Measurements from ENCODE around the gene LGSN.
"Not testable (repeated sequence)": the region's sequence is repeated elsewhere in the genome, so short reads cannot be mapped to it uniquely, and the experiment has no call there.

Gene LGSN

DNA sequence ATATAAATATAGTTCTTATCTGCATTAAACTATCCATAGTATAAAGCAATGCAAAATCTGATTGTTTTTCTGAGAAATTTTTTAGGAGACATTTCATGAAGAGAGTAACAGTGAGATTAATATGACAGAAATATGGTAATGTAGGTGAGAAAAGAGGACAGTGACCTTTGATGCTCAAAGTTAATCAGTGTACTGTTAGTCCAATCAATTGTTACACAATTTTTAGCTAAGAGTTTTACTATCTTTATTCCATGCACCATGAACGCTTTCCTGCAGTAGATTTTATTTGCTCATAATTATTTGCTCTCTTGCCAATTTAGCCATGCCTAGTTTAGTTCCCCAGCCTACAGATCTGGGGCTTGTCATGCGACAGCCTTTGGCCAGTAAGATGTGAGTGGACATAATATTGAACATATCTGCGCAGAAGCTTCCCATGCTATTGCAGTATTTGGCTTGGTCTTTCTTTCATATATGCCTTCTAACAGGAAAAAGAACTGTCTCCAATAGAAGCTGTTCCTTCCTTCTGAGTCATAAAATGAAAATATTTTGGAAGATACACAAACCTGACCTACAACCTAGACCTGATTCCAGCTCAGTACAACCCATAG lies 69.8 kb downstream of the LGSN start:
- Histone ChIP-seq H3K9me3 (ENCODE audit: control insufficient read depth, low read length) (no peaks in the 10 kb centered on the region), H3K27ac (ENCODE audit: insufficient read depth, low read depth, low read length, poor library complexity, severe bottlenecking) (no peak overlapping the region), H3K4me1 (ENCODE audit: control insufficient read depth, insufficient read depth, low read length) (no peaks in the 10 kb centered on the region), H3K27me3 (ENCODE audit: control insufficient read depth, insufficient read depth, low read length, poor library complexity, severe bottlenecking) (no peaks in the 10 kb centered on the region), H3K4me3 (ENCODE audit: insufficient read depth, low read depth, low read length) (no peak overlapping the region), H3K36me3 (ENCODE audit: control insufficient read depth, insufficient read depth, low read length) (no peaks in the 10 kb centered on the region)
- 92 to 95% methylated on average over 2 to 3 of the region's 3 CpGs for WGBS, 2 experiments

DNA sequence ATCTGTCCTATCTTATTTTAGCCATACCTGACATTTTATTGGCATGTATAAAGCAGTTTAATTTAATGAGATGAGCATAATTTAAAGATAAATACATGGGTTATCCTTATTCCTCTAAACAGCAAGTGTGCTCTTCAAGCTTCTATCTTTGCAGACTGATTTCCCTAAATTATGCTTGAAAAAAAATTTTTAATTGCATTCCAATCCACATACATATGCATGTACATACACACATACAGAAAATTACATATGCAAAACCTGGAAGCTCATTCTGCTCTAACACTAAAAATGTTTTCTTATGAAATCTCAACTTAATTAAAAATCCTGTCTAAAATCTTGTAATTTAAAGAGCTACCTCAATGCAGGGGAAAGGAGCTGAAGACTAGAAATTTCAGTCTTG lies 73.2 kb downstream of the LGSN start:
- H3K9me3 ChIP-seq (ENCODE audit: control insufficient read depth, low read length): no peaks in the 10 kb centered on the region
- H3K4me3 ChIP-seq (ENCODE audit: insufficient read depth, low read depth, low read length): no peak overlapping the region
- no peaks in the 10 kb centered on the region for H3K4me1 ChIP-seq (ENCODE audit: control insufficient read depth, insufficient read depth, low read length)
- H3K27me3 ChIP-seq (ENCODE audit: control insufficient read depth, insufficient read depth, low read length, poor library complexity, severe bottlenecking): no peaks in the 10 kb centered on the region
- H3K27ac ChIP-seq (ENCODE audit: insufficient read depth, low read depth, low read length, poor library complexity, severe bottlenecking): no peak overlapping the region
- no peaks in the 10 kb centered on the region for H3K36me3 ChIP-seq (ENCODE audit: control insufficient read depth, insufficient read depth, low read length)

DNA sequence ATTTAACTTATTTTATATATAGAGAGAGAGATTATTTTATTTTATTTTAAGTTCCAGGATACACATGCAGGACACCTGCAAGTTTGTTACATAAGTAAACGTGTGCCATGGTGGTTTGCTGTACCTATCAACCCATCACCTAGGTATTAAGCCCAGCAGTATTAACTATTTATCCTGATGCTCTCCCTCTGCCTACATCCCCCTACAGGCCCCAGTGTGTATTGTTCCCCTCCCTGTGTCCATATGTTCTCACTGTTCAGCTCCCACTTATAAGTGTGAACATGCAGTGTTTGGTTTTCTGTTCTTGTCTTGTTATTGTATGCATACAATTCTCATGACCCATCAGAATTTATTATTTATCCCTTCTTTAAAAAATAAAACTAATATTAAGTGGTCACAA lies 73.9 kb downstream of the LGSN start:
- Histone ChIP-seq H3K4me1 (ENCODE audit: control insufficient read depth, insufficient read depth, low read length) (no peaks in the 10 kb centered on the region), H3K9me3 (ENCODE audit: control insufficient read depth, low read length) (no peaks in the 10 kb centered on the region), H3K27ac (ENCODE audit: insufficient read depth, low read depth, low read length, poor library complexity, severe bottlenecking) (no peak overlapping the region), H3K27me3 (ENCODE audit: control insufficient read depth, insufficient read depth, low read length, poor library complexity, severe bottlenecking) (no peaks in the 10 kb centered on the region), H3K4me3 (ENCODE audit: insufficient read depth, low read depth, low read length) (no peak overlapping the region), H3K36me3 (ENCODE audit: control insufficient read depth, insufficient read depth, low read length) (no peaks in the 10 kb centered on the region)
- WGBS, 2 experiments: 90 to 91% methylated on average over 1 of the region's 1 CpG

DNA sequence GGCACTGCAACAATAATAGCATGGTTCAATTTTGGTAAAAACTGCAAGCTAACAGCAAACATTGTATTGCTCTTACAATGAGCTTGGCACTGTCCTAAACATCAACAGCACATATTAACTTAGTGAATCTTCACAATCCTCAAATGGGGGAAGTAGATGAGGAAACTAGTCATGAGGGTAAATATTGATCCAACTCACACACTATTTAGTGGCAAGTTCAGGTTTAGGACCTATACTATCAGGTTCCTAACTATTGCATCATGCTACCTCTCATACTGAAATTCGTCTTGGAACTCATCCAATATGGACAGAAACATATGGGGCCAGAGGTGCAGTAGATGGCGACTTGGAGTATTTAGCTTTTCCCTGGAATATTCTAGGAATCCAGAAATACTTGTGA lies 74.4 kb downstream of the LGSN start:
- 91 to 93% methylated on average over 2 of the region's 2 CpGs for WGBS, 2 experiments
- Histone ChIP-seq H3K9me3 (ENCODE audit: control insufficient read depth, low read length) (no peaks in the 10 kb centered on the region), H3K27ac (ENCODE audit: insufficient read depth, low read depth, low read length, poor library complexity, severe bottlenecking) (no peak overlapping the region), H3K4me3 (ENCODE audit: insufficient read depth, low read depth, low read length) (no peak overlapping the region), H3K4me1 (ENCODE audit: control insufficient read depth, insufficient read depth, low read length) (no peaks in the 10 kb centered on the region), H3K36me3 (ENCODE audit: control insufficient read depth, insufficient read depth, low read length) (no peaks in the 10 kb centered on the region), H3K27me3 (ENCODE audit: control insufficient read depth, insufficient read depth, low read length, poor library complexity, severe bottlenecking) (no peaks in the 10 kb centered on the region)

DNA sequence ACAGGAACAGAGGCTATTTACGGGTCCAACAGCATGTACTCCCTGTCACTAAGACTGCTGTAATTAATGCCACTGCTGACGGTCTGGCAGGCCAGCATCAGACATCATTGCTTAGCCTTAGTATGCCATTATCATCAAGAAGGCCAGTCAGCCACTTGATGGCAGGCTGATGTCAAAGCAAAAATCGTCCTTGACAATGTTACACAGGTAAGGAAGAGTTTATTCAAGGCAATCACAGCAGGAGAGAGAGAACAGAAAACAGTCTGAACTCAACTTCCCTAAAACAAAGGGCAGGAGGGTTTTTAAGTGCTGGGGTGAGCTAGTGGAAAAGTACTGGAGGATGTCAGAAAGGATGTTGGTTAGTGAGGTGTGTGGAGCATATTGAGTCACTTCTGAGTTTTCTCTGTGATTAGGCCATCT lies 83.4 kb downstream of the LGSN start:
- WGBS, 2 experiments: 65 to 73% methylated on average over 3 of the region's 3 CpGs
- Histone ChIP-seq H3K4me1 (ENCODE audit: control insufficient read depth, insufficient read depth, low read length) (no peaks in the 10 kb centered on the region), H3K4me3 (ENCODE audit: insufficient read depth, low read depth, low read length) (no peak overlapping the region), H3K36me3 (ENCODE audit: control insufficient read depth, insufficient read depth, low read length) (no peaks in the 10 kb centered on the region), H3K27me3 (ENCODE audit: control insufficient read depth, insufficient read depth, low read length, poor library complexity, severe bottlenecking) (no peaks in the 10 kb centered on the region), H3K9me3 (ENCODE audit: control insufficient read depth, low read length) (no peaks in the 10 kb centered on the region), H3K27ac (ENCODE audit: insufficient read depth, low read depth, low read length, poor library complexity, severe bottlenecking) (no peak overlapping the region)

DNA sequence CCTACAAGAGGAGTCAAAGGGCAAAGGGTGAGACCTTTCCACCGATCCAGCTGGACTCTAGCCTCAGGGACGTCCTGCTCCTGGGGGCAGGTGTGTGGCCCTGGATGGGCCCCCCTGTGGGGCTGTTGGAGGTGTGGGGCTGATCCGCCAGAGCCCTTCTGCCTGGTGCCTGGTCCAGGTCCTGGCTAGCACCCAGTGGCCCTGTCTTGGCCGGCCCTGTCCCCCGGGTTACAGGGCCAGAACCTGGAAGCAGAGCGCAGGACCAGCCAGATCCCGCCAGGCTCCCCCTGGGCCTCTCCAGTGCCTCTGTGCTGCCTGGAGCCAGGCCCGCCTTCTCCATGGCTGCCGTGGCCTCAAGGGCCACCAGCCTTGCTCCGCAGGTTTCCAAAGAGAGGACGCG lies 89.3 kb downstream of the LGSN start:
- H3K27ac ChIP-seq (ENCODE audit: insufficient read depth, low read depth, low read length, poor library complexity, severe bottlenecking); H3K27me3 ChIP-seq (ENCODE audit: control insufficient read depth, insufficient read depth, low read length, poor library complexity, severe bottlenecking); H3K36me3 ChIP-seq (ENCODE audit: control insufficient read depth, insufficient read depth, low read length); H3K4me1 ChIP-seq (ENCODE audit: control insufficient read depth, insufficient read depth, low read length); H3K4me3 ChIP-seq (ENCODE audit: insufficient read depth, low read depth, low read length); H3K9me3 ChIP-seq (ENCODE audit: control insufficient read depth, low read length): not testable (repeated sequence)
- WGBS, 2 experiments: 82 to 86% methylated on average over 8 to 9 of the region's 12 CpGs

DNA sequence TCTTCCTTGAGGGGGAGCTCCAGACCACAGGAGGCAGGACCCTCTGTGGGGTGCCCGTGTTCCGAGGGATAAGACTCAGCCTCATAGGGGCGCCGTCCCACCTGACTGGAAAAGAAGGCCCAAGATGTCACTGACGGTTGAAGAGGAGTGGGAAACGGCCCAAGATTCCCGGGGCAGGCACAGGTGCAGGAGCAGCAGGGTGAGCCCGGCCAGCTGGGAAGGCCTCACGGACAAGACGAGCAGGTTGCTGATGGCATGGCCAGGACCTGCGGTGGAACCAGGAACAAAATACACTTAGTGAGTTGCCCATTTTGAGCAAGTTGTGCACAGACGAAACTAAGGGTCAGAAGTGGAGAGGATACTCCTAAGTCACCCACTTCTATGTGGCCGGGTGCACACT lies 89.8 kb downstream of the LGSN start:
- H3K27me3 ChIP-seq (ENCODE audit: control insufficient read depth, insufficient read depth, low read length, poor library complexity, severe bottlenecking): not testable (repeated sequence)
- WGBS, 2 experiments: 90 to 95% methylated on average over 13 of the region's 13 CpGs

DNA sequence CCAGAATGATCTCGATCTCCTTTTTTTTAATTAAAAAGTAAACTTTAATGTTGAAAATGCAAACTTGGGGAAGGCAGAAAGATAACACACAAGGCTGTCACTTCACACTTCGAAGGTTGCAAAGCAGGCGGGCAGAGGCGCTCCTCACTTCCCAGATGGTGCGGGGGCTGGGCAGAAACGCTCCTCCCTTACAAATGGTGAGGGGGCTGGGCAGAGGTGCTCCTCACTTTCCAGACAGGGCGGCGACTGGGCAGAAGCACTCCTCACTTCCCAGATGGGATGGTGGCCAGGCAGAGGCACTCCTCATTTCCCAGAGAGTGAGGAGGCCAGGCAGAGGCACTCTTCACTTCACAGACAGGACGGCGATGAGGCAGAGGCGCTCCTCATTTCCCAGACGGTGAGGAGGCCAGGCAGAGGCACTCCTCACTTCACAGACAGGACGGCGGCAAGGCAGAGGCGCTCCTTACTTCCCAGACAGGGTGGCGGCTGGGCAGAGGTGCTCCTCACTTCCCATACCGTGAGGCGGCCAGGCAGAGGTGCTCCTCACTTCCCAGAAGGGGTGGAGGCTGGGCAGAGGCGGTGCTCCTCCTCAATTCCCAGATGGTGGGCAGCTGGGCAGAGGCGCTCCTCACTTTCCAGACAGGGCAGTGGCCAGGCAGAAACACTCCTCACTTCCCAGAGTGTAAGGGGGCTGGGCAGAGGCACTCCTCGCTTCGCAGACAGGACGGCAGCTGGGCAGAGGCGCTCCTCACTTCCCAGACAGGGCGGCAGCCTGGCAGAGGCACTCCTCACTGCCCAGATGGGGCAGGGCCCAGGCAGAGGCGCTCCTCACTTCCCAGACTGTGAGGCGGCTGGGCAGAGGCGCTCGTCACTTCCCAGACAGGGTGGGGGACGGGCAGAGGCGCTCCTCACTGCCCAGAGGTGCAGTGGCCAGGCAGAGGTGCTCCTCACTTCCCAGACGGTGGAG lies 91.6 kb downstream of the LGSN start:
- H3K27me3 ChIP-seq (ENCODE audit: control insufficient read depth, insufficient read depth, low read length, poor library complexity, severe bottlenecking); H3K27ac ChIP-seq (ENCODE audit: insufficient read depth, low read depth, low read length, poor library complexity, severe bottlenecking); H3K9me3 ChIP-seq (ENCODE audit: control insufficient read depth, low read length); H3K36me3 ChIP-seq (ENCODE audit: control insufficient read depth, insufficient read depth, low read length); H3K4me3 ChIP-seq (ENCODE audit: insufficient read depth, low read depth, low read length); H3K4me1 ChIP-seq (ENCODE audit: control insufficient read depth, insufficient read depth, low read length): not testable (repeated sequence)
- WGBS, 2 experiments: 89 to 93% methylated on average over 31 to 32 of the region's 32 CpGs

More for the DNA sequence above, 89.8 kb downstream of the LGSN start:
- not testable (repeated sequence) for H3K4me1 ChIP-seq (ENCODE audit: control insufficient read depth, insufficient read depth, low read length); H3K4me3 ChIP-seq (ENCODE audit: insufficient read depth, low read depth, low read length); H3K9me3 ChIP-seq (ENCODE audit: control insufficient read depth, low read length); H3K36me3 ChIP-seq (ENCODE audit: control insufficient read depth, insufficient read depth, low read length); H3K27ac ChIP-seq (ENCODE audit: insufficient read depth, low read depth, low read length, poor library complexity, severe bottlenecking)

DNA sequence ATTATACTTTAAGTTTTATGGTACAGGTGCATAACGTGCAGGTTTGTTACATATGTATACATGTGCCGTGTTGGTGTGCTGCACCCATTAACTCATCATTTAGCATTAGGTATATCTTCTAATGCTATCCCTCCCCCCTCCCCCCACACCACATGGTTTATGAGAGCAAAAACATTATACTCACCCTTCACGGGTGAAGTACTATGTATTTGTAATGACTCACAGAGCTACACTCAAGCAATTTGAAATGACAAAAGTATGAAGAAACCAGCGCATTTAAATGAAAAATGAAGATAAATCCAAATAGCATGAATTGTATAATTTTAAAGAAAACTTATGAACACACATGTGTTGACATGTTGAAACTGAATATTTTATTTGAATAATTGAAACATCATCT lies 93.8 kb downstream of the LGSN start:
- WGBS, 2 experiments: 71% methylated on average over 4 of the region's 4 CpGs; no CpG with 5 or more reads in 1 of the 2 experiments

More for the DNA sequence above, 93.8 kb downstream of the LGSN start:
- not testable (repeated sequence) for H3K27me3 ChIP-seq (ENCODE audit: control insufficient read depth, insufficient read depth, low read length, poor library complexity, severe bottlenecking); H3K4me1 ChIP-seq (ENCODE audit: control insufficient read depth, insufficient read depth, low read length); H3K9me3 ChIP-seq (ENCODE audit: control insufficient read depth, low read length); H3K4me3 ChIP-seq (ENCODE audit: insufficient read depth, low read depth, low read length); H3K27ac ChIP-seq (ENCODE audit: insufficient read depth, low read depth, low read length, poor library complexity, severe bottlenecking); H3K36me3 ChIP-seq (ENCODE audit: control insufficient read depth, insufficient read depth, low read length)
